Activated CD8-positive, alpha-beta memory T cell treated with anti-CD3 and anti-CD28 coated beads for 24 hours (primary cell): ENCODE measurements around the gene PARK7.
"Not testable (repeated sequence)": the region's sequence is repeated elsewhere in the genome, so short reads cannot be mapped to it uniquely, and the experiment has no call there.

ENCODE experiments used
- DNase-seq: peaks from one replicate; pipeline ENCODE4 v3.0.0-alpha.2; 2020

The PARK7 gene

DNA sequence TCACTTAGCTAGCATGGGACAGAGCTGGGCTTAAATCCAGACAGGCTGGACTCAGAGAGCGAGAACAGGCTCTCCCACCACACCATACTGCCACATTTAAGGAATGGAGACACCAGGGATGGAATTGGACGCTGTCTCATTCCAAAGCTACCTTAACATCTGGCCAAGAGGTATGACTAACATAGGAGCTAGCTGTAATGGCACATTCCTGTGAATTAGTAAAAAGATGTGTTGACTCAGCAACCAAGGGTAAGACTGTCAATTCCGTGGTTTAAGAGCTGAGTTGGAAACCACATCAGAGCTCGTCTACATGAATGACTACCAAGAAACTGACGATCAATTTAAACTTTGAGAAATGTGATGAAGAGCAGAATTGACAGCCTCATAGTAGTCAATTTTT is 12.6 kb upstream of the PARK7 start:
- peak; percentile 69 for DNase-seq

DNA sequence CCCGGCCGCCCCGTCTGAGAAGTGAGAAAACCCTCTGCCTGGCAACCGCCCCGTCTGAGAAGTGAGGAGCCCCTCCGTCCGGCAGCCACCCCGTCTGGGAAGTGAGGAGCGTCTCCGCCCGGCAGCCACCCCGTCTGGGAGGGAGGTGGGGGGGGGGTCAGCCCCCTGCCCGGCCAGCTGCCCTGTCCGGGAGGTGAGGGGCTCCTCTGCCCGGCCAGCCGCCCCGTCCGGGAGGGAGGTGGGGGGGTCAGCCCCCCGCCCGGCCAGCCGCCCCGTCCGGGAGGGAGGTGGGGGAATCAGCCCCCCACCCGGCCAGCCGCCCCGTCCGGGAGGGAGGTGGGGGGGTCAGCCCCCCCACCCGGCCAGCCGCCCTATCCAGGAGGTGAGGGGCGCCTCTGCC is 8.7 kb upstream of the PARK7 start:
- DNase-seq, result not testable (repeated sequence)

GRCh38 chr1:7953850-7954609 is 7.5 kb upstream of the PARK7 start:
- peak; percentile 97 for DNase-seq

- DNase-seq, result no peak
Observed at GRCh38 chr1:7954683-7955082, 6.8 kb upstream of the PARK7 start.

DNA sequence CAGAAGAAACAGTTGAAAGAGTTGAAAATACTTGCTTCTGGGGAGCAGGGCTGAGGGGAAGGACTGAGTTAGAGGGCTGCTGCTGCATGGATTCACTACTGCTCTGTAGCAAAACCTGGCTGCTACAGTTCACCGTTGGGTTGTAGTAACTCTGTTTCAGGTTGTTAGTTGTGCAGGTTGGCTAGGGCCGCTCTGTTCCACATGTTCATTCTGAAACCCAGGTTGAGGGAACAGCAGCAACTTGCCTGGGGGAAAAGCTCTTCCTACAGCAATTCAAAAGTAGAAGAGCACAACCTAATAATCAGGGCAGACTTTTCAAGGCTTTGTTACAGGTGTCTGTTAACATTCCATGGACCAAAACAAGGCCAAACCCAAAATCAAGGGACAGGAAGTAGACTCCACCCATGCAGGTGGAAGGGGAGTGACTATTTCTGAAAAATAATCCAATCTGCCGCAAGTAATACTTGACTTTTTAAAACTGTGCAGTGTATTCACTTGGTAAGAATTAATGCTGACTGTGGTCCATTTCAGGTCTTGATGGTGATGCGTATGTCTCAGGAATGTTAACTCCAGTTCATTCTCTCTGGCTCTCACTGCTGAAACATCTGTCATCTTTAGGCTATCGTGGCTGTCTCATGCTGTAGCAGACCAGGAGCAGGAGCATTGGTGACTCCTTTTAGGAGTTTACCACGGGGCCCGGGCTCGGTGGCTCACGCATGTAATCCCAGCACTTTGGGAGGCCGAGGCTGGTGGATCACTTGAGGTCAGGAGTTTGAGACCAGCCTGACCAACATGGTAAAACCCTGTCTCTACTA is 5.1 kb upstream of the PARK7 start:
- DNase-seq, result no peak

GRCh38 chr1:7960165-7960564 is 1.3 kb upstream of the PARK7 start:
- DNase-seq, result no peak

DNA sequence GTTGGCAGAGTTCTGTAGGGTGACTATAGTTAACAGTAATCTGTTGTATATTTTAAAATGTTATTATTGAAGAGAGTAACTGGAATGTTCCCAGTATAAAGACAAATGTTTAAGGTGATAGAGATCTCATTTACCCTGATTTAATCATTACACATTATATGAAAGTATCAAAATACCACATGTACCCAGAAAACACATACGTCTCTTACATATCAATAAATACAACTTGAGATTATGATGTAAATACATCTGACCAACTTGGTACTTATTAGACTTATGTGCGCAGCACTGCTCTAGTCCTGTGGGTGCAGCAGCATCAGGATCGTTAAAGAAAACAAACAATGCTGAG is 670 bp upstream of the PARK7 start:
- no peak for DNase-seq

GRCh38 chr1:7962014-7962335 is 464 bp downstream of the PARK7 start:
- DNase-seq, result no peak

- DNase-seq, result no peak
Observed at GRCh38 chr1:7962636-7963377, 1.3 kb downstream of the PARK7 start.

- DNase-seq, result not testable (repeated sequence)
Observed at GRCh38 chr1:7963378-7963730, 1.8 kb downstream of the PARK7 start.

GRCh38 chr1:7963841-7964240 is 2.3 kb downstream of the PARK7 start:
- DNase-seq, result not testable (repeated sequence)

DNA sequence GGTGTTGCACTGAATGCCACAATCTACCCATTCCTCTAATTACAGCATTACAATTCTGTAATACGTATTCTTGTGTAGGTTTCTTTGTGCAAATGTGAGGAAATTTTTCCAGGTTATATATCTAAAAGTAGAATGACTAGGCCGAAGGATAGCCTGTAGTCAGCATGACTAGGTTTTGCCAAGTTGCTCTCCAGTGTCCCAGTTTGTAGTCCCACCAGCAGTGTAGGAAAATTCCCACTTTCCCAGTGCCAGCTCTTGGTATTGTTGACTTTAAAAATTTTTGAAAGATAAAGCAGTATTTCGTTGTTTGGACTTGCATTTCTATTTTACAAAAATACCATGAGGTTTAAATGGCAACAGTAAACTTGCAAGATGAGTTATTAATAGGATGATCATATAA is 3.0 kb downstream of the PARK7 start:
- no peak for DNase-seq

DNA sequence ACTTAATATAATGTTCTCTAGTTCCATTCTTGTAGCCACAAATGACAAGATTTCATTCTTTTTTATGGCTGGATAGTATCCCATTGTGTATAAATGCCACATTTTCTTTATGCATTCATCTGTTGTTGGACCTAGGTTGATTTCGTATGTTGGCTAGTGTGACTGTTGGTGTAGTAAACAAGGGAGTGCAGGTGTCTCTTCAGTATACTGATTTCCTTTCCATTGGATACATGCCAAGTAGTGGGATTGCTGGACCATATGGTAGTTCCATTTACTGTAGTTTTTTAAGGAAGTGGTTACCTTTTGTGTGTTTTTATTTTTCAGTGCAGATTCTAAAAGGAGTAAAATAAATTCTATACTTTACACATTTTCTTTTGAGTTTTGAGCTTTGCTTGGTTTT is 5.7 kb downstream of the PARK7 start:
- no peak for DNase-seq

GRCh38 chr1:7967651-7968050 is 6.1 kb downstream of the PARK7 start:
- DNase-seq, result no peak

DNA sequence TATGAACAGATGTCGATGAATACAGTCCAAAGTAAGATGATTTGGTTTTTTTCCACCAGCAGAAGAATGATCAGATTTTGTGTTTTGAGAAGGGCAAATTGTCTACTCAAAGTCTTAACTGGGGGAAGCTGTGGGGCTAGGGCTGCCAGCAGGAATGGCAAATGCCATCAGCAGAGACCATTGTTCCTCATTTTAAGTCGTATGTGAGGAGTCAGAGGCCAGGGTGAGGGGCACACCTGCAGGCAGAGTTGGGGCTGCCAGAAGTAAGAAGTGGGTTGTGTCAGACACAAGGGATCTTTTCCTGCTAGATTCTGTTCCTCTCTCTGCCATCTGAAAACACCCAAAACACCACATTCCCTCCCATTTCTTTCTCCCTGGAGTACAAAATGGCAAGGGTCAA is 8.7 kb downstream of the PARK7 start:
- no peak for DNase-seq

GRCh38 chr1:7971024-7971423 is 9.5 kb downstream of the PARK7 start:
- DNase-seq, result no peak

GRCh38 chr1:7972285-7972684 is 10.8 kb downstream of the PARK7 start:
- no peak for DNase-seq

- no peak for DNase-seq
Observed at GRCh38 chr1:7973086-7973485, 11.6 kb downstream of the PARK7 start.

- no peak for DNase-seq
Observed at GRCh38 chr1:7975212-7975865, 13.8 kb downstream of the PARK7 start.

GRCh38 chr1:7980984-7981383 is 19.5 kb downstream of the PARK7 start:
- no peak for DNase-seq

- no peak for DNase-seq
Observed at GRCh38 chr1:7983086-7983778, 21.7 kb downstream of the PARK7 start.

DNA sequence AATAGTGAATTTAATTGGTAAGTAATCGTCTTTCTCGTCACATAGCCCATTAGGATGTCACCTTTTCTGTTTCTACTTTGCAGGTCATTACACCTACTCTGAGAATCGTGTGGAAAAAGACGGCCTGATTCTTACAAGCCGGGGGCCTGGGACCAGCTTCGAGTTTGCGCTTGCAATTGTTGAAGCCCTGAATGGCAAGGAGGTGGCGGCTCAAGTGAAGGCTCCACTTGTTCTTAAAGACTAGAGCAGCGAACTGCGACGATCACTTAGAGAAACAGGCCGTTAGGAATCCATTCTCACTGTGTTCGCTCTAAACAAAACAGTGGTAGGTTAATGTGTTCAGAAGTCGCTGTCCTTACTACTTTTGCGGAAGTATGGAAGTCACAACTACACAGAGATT is 23.3 kb downstream of the PARK7 start:
- DNase-seq, result no peak
